Ishikawa (cell line): ENCODE data around the gene DCC.

Experiments
- CEBPB ChIP-seq: IDR thresholded peaks from 2 replicates; pipeline ENCODE4 v1.6.1; 2012
- CREB1 ChIP-seq: IDR thresholded peaks from 2 replicates; pipeline ENCODE4 v1.6.1; 2012; ENCODE audit warnings: low read depth
- EGR1 ChIP-seq: IDR thresholded peaks from 2 replicates; pipeline ENCODE4 v1.6.1; 2012
- EP300 ChIP-seq: IDR thresholded peaks from 2 replicates; pipeline ENCODE4 v1.6.1; 2012; ENCODE audit warnings: borderline replicate concordance
- FOXM1 ChIP-seq: IDR thresholded peaks from 2 replicates; pipeline ENCODE4 v1.6.1; 2012; ENCODE audit warnings: low read depth, borderline replicate concordance
- NFIC ChIP-seq: IDR thresholded peaks from 2 replicates; pipeline ENCODE4 v1.6.1; 2012
- RAD21 ChIP-seq: IDR thresholded peaks from 2 replicates; pipeline ENCODE4 v1.6.1; 2012; ENCODE audit warnings: low read depth
- TAF1 ChIP-seq: IDR thresholded peaks from 2 replicates; pipeline ENCODE4 v1.6.1; 2012; ENCODE audit warnings: low read depth, mild to moderate bottlenecking
- TCF12 ChIP-seq: IDR thresholded peaks from 2 replicates; pipeline ENCODE4 v1.6.1; 2012; ENCODE audit warnings: low read depth
- TEAD4 ChIP-seq: IDR thresholded peaks from 2 replicates; pipeline ENCODE4 v1.6.1; 2012
- USF1 ChIP-seq: IDR thresholded peaks from 2 replicates; pipeline ENCODE4 v1.6.1; 2012
- YY1 ChIP-seq: IDR thresholded peaks from 2 replicates; pipeline ENCODE4 v1.6.1; 2012; ENCODE audit warnings: low read depth
- ZBTB7A ChIP-seq: IDR thresholded peaks from 2 replicates; pipeline ENCODE4 v1.6.1; 2012; ENCODE audit warnings: low read depth
- TF ChIP-seq, protein P1 (sequence below): IDR thresholded peaks from 2 replicates; pipeline ENCODE4 v1.6.1; 2012
- TF ChIP-seq, protein P2 (sequence below): IDR thresholded peaks from 2 replicates; pipeline ENCODE4 v1.6.1; 2012; ENCODE audit warnings: low read depth, mild to moderate bottlenecking

DCC gene

GRCh38 chr18:53490019-53490418 is 1150.0 kb downstream of the DCC start:
- no peak for TF ChIP-seq TAF1
- TF ChIP-seq, protein P1, sequence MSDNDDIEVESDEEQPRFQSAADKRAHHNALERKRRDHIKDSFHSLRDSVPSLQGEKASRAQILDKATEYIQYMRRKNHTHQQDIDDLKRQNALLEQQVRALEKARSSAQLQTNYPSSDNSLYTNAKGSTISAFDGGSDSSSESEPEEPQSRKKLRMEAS, result no peak

GRCh38 chr18:53496028-53496427 is 1156.0 kb downstream of the DCC start:
- TF ChIP-seq EGR1, result no peak
- TF ChIP-seq, protein P2, sequence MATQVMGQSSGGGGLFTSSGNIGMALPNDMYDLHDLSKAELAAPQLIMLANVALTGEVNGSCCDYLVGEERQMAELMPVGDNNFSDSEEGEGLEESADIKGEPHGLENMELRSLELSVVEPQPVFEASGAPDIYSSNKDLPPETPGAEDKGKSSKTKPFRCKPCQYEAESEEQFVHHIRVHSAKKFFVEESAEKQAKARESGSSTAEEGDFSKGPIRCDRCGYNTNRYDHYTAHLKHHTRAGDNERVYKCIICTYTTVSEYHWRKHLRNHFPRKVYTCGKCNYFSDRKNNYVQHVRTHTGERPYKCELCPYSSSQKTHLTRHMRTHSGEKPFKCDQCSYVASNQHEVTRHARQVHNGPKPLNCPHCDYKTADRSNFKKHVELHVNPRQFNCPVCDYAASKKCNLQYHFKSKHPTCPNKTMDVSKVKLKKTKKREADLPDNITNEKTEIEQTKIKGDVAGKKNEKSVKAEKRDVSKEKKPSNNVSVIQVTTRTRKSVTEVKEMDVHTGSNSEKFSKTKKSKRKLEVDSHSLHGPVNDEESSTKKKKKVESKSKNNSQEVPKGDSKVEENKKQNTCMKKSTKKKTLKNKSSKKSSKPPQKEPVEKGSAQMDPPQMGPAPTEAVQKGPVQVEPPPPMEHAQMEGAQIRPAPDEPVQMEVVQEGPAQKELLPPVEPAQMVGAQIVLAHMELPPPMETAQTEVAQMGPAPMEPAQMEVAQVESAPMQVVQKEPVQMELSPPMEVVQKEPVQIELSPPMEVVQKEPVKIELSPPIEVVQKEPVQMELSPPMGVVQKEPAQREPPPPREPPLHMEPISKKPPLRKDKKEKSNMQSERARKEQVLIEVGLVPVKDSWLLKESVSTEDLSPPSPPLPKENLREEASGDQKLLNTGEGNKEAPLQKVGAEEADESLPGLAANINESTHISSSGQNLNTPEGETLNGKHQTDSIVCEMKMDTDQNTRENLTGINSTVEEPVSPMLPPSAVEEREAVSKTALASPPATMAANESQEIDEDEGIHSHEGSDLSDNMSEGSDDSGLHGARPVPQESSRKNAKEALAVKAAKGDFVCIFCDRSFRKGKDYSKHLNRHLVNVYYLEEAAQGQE, result no peak
- no peak for TF ChIP-seq FOXM1
- no peak for TF ChIP-seq CREB1
- TF ChIP-seq USF1, result no peak
- no peak for TF ChIP-seq TAF1
- TF ChIP-seq TCF12, result no peak
- TF ChIP-seq CEBPB, result no peak
- TF ChIP-seq EP300, result no peak
- no peak for TF ChIP-seq TEAD4
- no peak for TF ChIP-seq ZBTB7A
- no peak for TF ChIP-seq RAD21
- no peak for TF ChIP-seq NFIC
- no peak for TF ChIP-seq YY1
- TF ChIP-seq, protein P1, result no peak

GRCh38 chr18:53503914-53504441 is 1164.0 kb downstream of the DCC start:
- TF ChIP-seq TEAD4, result no peak
- TF ChIP-seq CEBPB, result no peak
- TF ChIP-seq ZBTB7A, result no peak
- no peak for TF ChIP-seq NFIC
- TF ChIP-seq FOXM1, result no peak
- no peak for TF ChIP-seq CREB1
- TF ChIP-seq, protein P2, result no peak
- TF ChIP-seq YY1, result no peak

- TF ChIP-seq, protein P2, result no peak
- TF ChIP-seq TCF12 (no peak), TAF1 (no peak), USF1 (no peak), NFIC (no peak), YY1 (no peak), CREB1 (no peak), CEBPB (no peak), FOXM1 (no peak), RAD21 (no peak), EP300 (no peak), EGR1 (no peak), TEAD4 (no peak)
- TF ChIP-seq, protein P1, result no peak
These were observed 1168.5 kb downstream of the DCC start for GRCh38 chr18:53508529-53508928.

- no peak for TF ChIP-seq RAD21
- TF ChIP-seq, protein P1, result no peak
- no peak for TF ChIP-seq USF1
These were observed 1169.9 kb downstream of the DCC start for GRCh38 chr18:53509886-53510285.
